HepG2 (cell line): ENCODE results near the gene SPG7. TPM values are rescaled to one million over a fixed set of nuclear protein-coding genes. Genes with fewer than 3 reads are reported as not detected.

Source experiments
- ATAC-seq: fragments of 200-7000 bp; cut with Tn5 transposase; 3 replicates; pipeline ENCODE4 v1.9.1; 2020; ENCODE audit warnings: mild to moderate bottlenecking, moderate library complexity
- BruUV-seq: library from RNA; stranded (reverse); fragments of 400-500 nt; replicated peaks from 2 replicates; lab custom pipeline; 2021; lab: Mats Ljungman, UMichigan
- CTCF ChIA-PET: fragments of 300-600 bp; formaldehyde crosslinking; extraction: SDS; loops from one replicate; lab custom pipeline; 2021; ENCODE audit warnings: low total read pairs, inconsistent platforms, low intra/inter-chr PET ratio; lab: Yijun Ruan, JAX
- POLR2A ChIA-PET: fragments of 350-600 bp; sonication (Branson Sonifier 250); formaldehyde crosslinking; loops from one replicate; lab custom pipeline; 2020; ENCODE audit warnings: antibody characterized with exemption, inconsistent platforms; lab: Yijun Ruan, JAX
- DNase-seq: peaks from one replicate; pipeline ENCODE4 v3.0.0-alpha.2; 2015; ENCODE audit warnings: low spot score
- FAIRE-seq: peaks from 3 replicates; lab custom pipeline; 2011; peaks lifted over from hg19 to GRCh38; lab: Jason Lieb, UNC
- H2AFZ ChIP-seq: one replicate; pipeline ENCODE4 v1.6.1; 2011; ENCODE audit warnings: low read length, inconsistent platforms
- H3K27ac ChIP-seq: fragments of 300-600 bp; 3 replicates; pipeline ENCODE4 v1.8.0; 2011; ENCODE audit warnings: mixed run types, mild to moderate bottlenecking, mixed read lengths, low read length, inconsistent platforms; ENCODE audit not compliant: insufficient read depth; ENCODE audit errors: extremely low read length
- H3K27me3 ChIP-seq, 2 experiments: fragments of 200-600 bp in 1 of 2; 2 replicates in 1 of 2; 3 replicates in 1 of 2; pipeline versions ENCODE4 v1.6.0 to v1.8.0; 2011; ENCODE audit warnings: low read length in 2 of 2, mild to moderate bottlenecking in 2 of 2, moderate library complexity in 2 of 2, inconsistent platforms in 1 of 2; ENCODE audit not compliant: insufficient read depth in 2 of 2, control insufficient read depth in 1 of 2
- H3K36me3 ChIP-seq, 2 experiments: fragments of 200-600 bp in 1 of 2; replicated peaks in 1 of 2; 2 replicates in 1 of 2; 3 replicates in 1 of 2; pipeline versions ENCODE4 v1.5.1 to v1.8.0; 2011; ENCODE audit warnings: low read length in 2 of 2, inconsistent platforms in 1 of 2; ENCODE audit not compliant: insufficient read depth in 2 of 2, control insufficient read depth in 1 of 2
- H3K4me1 ChIP-seq: 2 replicates; pipeline ENCODE4 v1.5.1; 2012; ENCODE audit warnings: low read length, inconsistent platforms; ENCODE audit not compliant: insufficient read depth
- H3K4me2 ChIP-seq: 2 replicates; pipeline ENCODE4 v1.6.0; 2011; ENCODE audit warnings: low read depth, low read length, inconsistent platforms
- H3K4me3 ChIP-seq, 3 experiments: fragments of 200-600 bp in 1 of 3; sonication (generic), shearing (Covaris generic) in 1 of 3; replicated peaks in 1 of 3; 2 replicates each; pipeline ENCODE4 v1.5.1; 2011 to 2016; ENCODE audit warnings: low read length in 3 of 3, inconsistent platforms in 2 of 3, low read depth in 2 of 3, mild to moderate bottlenecking in 2 of 3, control low read depth in 1 of 3, mixed read lengths in 1 of 3; ENCODE audit not compliant: insufficient read depth in 1 of 3
- H3K79me2 ChIP-seq: one replicate; pipeline ENCODE4 v1.6.1; 2011; ENCODE audit warnings: low read length, inconsistent platforms; ENCODE audit not compliant: insufficient read depth
- H3K9ac ChIP-seq: 2 replicates; pipeline ENCODE4 v1.6.0; 2011; ENCODE audit warnings: mild to moderate bottlenecking, low read depth, low read length, inconsistent platforms; ENCODE audit not compliant: insufficient read depth
- H3K9me3 ChIP-seq: 2 replicates; pipeline ENCODE4 v1.5.1; 2012; ENCODE audit warnings: mild to moderate bottlenecking, low read length
- H4K20me1 ChIP-seq: 2 replicates; pipeline ENCODE4 v1.6.0; 2011; ENCODE audit warnings: inconsistent platforms, mild to moderate bottlenecking, low read length, moderate library complexity; ENCODE audit not compliant: insufficient read depth
- CBX5 ChIP-seq: sonication (generic); formaldehyde crosslinking; IDR thresholded peaks from 2 replicates; pipeline ENCODE4 v1.4.0; 2020; ENCODE audit warnings: missing genetic modification reagents, borderline replicate concordance
- FOXK1 ChIP-seq: sonication (generic); formaldehyde crosslinking; IDR thresholded peaks from 2 replicates; pipeline ENCODE4 v1.4.0; 2020; ENCODE audit warnings: low read depth, missing genetic modification reagents, borderline replicate concordance
- FOXP1 ChIP-seq, 2 experiments: fragments of 450-650 bp in 1 of 2; IDR thresholded peaks; 2 replicates each; pipeline ENCODE4 v1.6.1; 2017 to 2018; ENCODE audit warnings: antibody characterized with exemption in 1 of 2
- MXD1 ChIP-seq: sonication (generic); formaldehyde crosslinking; IDR thresholded peaks from 2 replicates; pipeline ENCODE4 v1.4.0; 2020; ENCODE audit warnings: mild to moderate bottlenecking, missing genetic modification reagents
- SIN3B ChIP-seq: fragments of 150-350 bp; IDR thresholded peaks from 2 replicates; pipeline ENCODE4 v1.6.1; 2014; ENCODE audit warnings: low read length
- THRA ChIP-seq: sonication (generic); formaldehyde crosslinking; IDR thresholded peaks from 2 replicates; pipeline ENCODE4 v1.4.0; 2020; ENCODE audit warnings: missing genetic modification reagents, borderline replicate concordance
- ZNF335 ChIP-seq: sonication (generic); formaldehyde crosslinking; IDR thresholded peaks from 2 replicates; pipeline ENCODE4 v1.4.0; 2020; ENCODE audit warnings: missing genetic modification reagents
- ZNF460 ChIP-seq: sonication (generic); formaldehyde crosslinking; IDR thresholded peaks from 2 replicates; pipeline ENCODE4 v1.5.1; 2020; ENCODE audit warnings: missing genetic modification reagents, mild to moderate bottlenecking, borderline replicate concordance
- WGBS: methylation state at CpG from one replicate; pipeline ENCODE4 v1.1.6; 2017; ENCODE audit warnings: low lambda C conversion rate; 5-methylcytosine and 5-hydroxymethylcytosine counted together
- in situ Hi-C: cut with HindIII; loops from 2 replicates; pipeline ENCODE4 v1.10.0; 2017; ENCODE audit warnings: low pct_unique_long_range_greater_than_20kb; ENCODE audit not compliant: extremely low pct_ligation_motif_present
- intact Hi-C: fragments of 100-400 bp; cut with micrococcal nuclease; formaldehyde crosslinking; loops from one replicate; pipeline ENCODE4 v1.10.0; 2022; ENCODE audit not compliant: unreplicated experiment
- polyA plus RNA-seq, 8 experiments: library from polyadenylated mRNA; depleted of rRNA in 3 of 8; stranded (reverse) in 7 of 8; unstranded in 1 of 8; fragments of >200 nt; fragmentation: Illumina TruSeq in 4 of 8; extraction: Trizol in 4 of 8; gene quantifications; 2 replicates each; pipeline versions ENCODE4 v1.2.1 to v1.2.3, GENCODE V29; 2011 to 2016; ENCODE audit warnings: low read depth in 4 of 8, missing spikeins in 1 of 8, mixed read lengths in 1 of 8; ENCODE audit not compliant: insufficient read depth in 1 of 8
- total RNA-seq, 5 experiments: library from RNA; depleted of rRNA; stranded (reverse); fragments of >200 nt; fragmentation: Illumina TruSeq; extraction: Trizol; gene quantifications; 2 replicates each; pipeline ENCODE4 v1.2.3, GENCODE V29; 2016; ENCODE audit warnings: low read depth in 1 of 5
- TF ChIP-seq, protein P1 (sequence below): sonication (generic); formaldehyde crosslinking; IDR thresholded peaks from 2 replicates; pipeline ENCODE4 v1.4.0; 2020; ENCODE audit warnings: missing genetic modification reagents
- TF ChIP-seq, protein P2 (sequence below): sonication (generic); formaldehyde crosslinking; IDR thresholded peaks from 2 replicates; pipeline ENCODE4 v1.4.0; 2020; ENCODE audit warnings: mild to moderate bottlenecking, missing genetic modification reagents, borderline replicate concordance

Gene SPG7
- total and polyA plus RNA-seq, 2 of the 13 experiments (the other 11 are each of a cell fraction or from before 2014, with no cell fraction given), result 66.0 to 136 TPM

DNA sequence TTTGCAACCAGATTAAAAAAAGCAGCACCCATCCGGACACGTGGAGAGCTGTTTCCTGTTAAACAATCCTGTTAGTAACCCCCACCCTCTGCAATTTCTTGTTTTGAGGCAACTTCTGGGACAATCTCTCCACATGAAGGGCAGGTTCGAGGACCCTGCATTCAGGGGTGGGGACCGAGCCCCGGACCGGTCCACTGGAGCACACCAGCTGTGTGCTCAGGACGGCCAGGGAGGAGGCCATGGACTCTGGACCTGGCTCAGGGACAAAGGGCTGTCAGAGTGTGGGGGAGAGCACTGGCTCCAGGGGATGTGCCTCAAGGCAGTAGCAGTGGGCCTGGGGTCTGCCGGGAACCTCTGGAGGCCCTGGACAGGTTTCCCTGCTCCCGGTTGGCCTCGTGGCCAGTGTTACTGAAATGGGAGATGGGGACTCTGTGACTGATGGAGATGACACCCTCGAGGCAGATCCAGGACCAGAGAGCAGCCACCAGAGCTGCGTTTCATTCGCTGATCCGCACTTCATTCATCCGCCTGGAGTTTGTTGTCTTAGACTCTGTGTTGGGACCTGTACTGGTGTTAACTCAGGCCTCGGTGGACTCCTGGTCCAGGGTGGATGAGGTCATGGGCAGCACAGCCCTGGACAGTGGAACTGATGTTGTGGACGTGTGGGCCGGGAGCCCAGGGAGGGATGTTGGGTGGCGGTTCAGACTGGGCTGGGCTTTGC, 64.4 kb downstream of the SPG7 start:
- Histone ChIP-seq H4K20me1 (no peaks in the 10 kb centered on the region), H3K4me1 (peaks cover 39% of the 10 kb centered on the region), H2AFZ (no peak overlapping the region), H3K9me3 (no peaks in the 10 kb centered on the region), H3K4me3 (peak overlapping the region in 2 of 3 experiments; percentile 11 to 56; a peak in 3 of 6 replicates), H3K4me2 (peak overlapping the region; percentile 71), H3K79me2 (no peaks in the 10 kb centered on the region), H3K27me3 (peaks cover 4 to 26% of the 10 kb centered on the region in 2 experiments; a peak in 3 of 5 replicates), H3K9ac (peak overlapping the region; percentile 42), H3K36me3 (no peaks in the 10 kb centered on the region), H3K27ac (peak overlapping the region; percentile 66)
- ChIA-PET CTCF (no interaction called here), POLR2A (interaction anchor here (0.8 to 1.7 kb wide), 7 partner anchors 9 to 350 kb away, joined by 3 to 16 read pairs (median 4); partner anchors contain the start of gene SPG7)
- intact Hi-C loops, result no loop called here
- no TSS peak for BruUV-seq
- 1% methylated on average over 18 of the region's 19 CpGs for WGBS
- FAIRE-seq, result peak; percentile 95
- DNase-seq, result peak; percentile 73
- peak; percentile 36 for ATAC-seq
- in situ Hi-C loops, result no loop called here
- TF ChIP-seq FOXK1 (CRISPR knock-in tag) (0 out of 2 replicates have a peak, but pooled peaks have one; percentile 45), MXD1 (CRISPR knock-in tag) (no peak), ZNF335 (CRISPR knock-in tag) (0 out of 2 replicates have a peak, but pooled peaks have one; percentile 29), THRA (CRISPR knock-in tag) (peak; percentile 22; the same call in 1 of the 2 replicates), FOXP1 (IDR thresholded peaks at IDR 0.05) (no peak), FOXP1 (CRISPR knock-in tag; IDR thresholded peaks at IDR 0.05) (no peak), ZNF460 (CRISPR knock-in tag) (peak; percentile 25; the same call in 1 of the 2 replicates), CBX5 (CRISPR knock-in tag) (no peak; the same call in 1 of the 2 replicates), SIN3B (no peak)
- TF ChIP-seq, protein P1, sequence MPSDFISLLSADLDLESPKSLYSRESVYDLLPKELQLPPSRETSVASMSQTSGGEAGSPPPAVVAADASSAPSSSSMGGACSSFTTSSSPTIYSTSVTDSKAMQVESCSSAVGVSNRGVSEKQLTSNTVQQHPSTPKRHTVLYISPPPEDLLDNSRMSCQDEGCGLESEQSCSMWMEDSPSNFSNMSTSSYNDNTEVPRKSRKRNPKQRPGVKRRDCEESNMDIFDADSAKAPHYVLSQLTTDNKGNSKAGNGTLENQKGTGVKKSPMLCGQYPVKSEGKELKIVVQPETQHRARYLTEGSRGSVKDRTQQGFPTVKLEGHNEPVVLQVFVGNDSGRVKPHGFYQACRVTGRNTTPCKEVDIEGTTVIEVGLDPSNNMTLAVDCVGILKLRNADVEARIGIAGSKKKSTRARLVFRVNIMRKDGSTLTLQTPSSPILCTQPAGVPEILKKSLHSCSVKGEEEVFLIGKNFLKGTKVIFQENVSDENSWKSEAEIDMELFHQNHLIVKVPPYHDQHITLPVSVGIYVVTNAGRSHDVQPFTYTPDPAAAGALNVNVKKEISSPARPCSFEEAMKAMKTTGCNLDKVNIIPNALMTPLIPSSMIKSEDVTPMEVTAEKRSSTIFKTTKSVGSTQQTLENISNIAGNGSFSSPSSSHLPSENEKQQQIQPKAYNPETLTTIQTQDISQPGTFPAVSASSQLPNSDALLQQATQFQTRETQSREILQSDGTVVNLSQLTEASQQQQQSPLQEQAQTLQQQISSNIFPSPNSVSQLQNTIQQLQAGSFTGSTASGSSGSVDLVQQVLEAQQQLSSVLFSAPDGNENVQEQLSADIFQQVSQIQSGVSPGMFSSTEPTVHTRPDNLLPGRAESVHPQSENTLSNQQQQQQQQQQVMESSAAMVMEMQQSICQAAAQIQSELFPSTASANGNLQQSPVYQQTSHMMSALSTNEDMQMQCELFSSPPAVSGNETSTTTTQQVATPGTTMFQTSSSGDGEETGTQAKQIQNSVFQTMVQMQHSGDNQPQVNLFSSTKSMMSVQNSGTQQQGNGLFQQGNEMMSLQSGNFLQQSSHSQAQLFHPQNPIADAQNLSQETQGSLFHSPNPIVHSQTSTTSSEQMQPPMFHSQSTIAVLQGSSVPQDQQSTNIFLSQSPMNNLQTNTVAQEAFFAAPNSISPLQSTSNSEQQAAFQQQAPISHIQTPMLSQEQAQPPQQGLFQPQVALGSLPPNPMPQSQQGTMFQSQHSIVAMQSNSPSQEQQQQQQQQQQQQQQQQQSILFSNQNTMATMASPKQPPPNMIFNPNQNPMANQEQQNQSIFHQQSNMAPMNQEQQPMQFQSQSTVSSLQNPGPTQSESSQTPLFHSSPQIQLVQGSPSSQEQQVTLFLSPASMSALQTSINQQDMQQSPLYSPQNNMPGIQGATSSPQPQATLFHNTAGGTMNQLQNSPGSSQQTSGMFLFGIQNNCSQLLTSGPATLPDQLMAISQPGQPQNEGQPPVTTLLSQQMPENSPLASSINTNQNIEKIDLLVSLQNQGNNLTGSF (CRISPR knock-in tag), result 0 out of 2 replicates have a peak, but pooled peaks have one; percentile 24
- TF ChIP-seq, protein P2, sequence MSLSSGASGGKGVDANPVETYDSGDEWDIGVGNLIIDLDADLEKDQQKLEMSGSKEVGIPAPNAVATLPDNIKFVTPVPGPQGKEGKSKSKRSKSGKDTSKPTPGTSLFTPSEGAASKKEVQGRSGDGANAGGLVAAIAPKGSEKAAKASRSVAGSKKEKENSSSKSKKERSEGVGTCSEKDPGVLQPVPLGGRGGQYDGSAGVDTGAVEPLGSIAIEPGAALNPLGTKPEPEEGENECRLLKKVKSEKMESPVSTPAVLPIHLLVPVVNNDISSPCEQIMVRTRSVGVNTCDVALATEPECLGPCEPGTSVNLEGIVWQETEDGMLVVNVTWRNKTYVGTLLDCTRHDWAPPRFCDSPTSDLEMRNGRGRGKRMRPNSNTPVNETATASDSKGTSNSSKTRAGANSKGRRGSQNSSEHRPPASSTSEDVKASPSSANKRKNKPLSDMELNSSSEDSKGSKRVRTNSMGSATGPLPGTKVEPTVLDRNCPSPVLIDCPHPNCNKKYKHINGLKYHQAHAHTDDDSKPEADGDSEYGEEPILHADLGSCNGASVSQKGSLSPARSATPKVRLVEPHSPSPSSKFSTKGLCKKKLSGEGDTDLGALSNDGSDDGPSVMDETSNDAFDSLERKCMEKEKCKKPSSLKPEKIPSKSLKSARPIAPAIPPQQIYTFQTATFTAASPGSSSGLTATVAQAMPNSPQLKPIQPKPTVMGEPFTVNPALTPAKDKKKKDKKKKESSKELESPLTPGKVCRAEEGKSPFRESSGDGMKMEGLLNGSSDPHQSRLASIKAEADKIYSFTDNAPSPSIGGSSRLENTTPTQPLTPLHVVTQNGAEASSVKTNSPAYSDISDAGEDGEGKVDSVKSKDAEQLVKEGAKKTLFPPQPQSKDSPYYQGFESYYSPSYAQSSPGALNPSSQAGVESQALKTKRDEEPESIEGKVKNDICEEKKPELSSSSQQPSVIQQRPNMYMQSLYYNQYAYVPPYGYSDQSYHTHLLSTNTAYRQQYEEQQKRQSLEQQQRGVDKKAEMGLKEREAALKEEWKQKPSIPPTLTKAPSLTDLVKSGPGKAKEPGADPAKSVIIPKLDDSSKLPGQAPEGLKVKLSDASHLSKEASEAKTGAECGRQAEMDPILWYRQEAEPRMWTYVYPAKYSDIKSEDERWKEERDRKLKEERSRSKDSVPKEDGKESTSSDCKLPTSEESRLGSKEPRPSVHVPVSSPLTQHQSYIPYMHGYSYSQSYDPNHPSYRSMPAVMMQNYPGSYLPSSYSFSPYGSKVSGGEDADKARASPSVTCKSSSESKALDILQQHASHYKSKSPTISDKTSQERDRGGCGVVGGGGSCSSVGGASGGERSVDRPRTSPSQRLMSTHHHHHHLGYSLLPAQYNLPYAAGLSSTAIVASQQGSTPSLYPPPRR (CRISPR knock-in tag), result peak; percentile 67; the same call in 1 of the 2 replicates
